Aorta (tissue), 5 donors: Measurements from ENCODE around the gene MAPK10. TPM values are rescaled to one million over a fixed set of nuclear protein-coding genes. Genes with fewer than 3 reads are reported as not detected.
"Not testable (repeated sequence)": the region's sequence is repeated elsewhere in the genome, so short reads cannot be mapped to it uniquely, and the experiment has no call there.

Experiments used
- ATAC-seq: fragments of 200-7000 bp; cut with Tn5 transposase; one replicate; pipeline ENCODE4 v1.9.1; 2022; ENCODE audit warnings: moderate library complexity; ENCODE audit not compliant: low FRiP score
- DNase-seq, 2 donors: peaks; one replicate each; pipeline ENCODE4 v3.0.0-alpha.2; 2020
- H3K27ac ChIP-seq, 2 donors: one replicate each; pipeline ENCODE4 v1.5.1; 2013; ENCODE audit warnings: low read length in 2 of 2, mild to moderate bottlenecking in 2 of 2, moderate library complexity in 2 of 2, control low read depth in 1 of 2, inconsistent platforms in 1 of 2, low read depth in 1 of 2
- H3K27me3 ChIP-seq, 2 donors: one replicate each; pipeline ENCODE4 v1.6.1; 2013; ENCODE audit warnings: control low read depth in 1 of 2, low read length in 1 of 2, mild to moderate bottlenecking in 1 of 2, moderate library complexity in 1 of 2; ENCODE audit not compliant: insufficient read depth in 2 of 2, control insufficient read depth in 1 of 2
- H3K36me3 ChIP-seq, 2 donors: one replicate each; pipeline ENCODE4 v1.6.1; 2013; ENCODE audit warnings: control low read depth in 1 of 2, low read length in 1 of 2, mild to moderate bottlenecking in 1 of 2; ENCODE audit not compliant: insufficient read depth in 2 of 2, control insufficient read depth in 1 of 2
- H3K4me1 ChIP-seq, 2 donors: one replicate each; pipeline ENCODE4 v1.6.1; 2013; ENCODE audit warnings: low read length in 2 of 2, control low read depth in 1 of 2, mild to moderate bottlenecking in 1 of 2, moderate library complexity in 1 of 2; ENCODE audit not compliant: insufficient read depth in 2 of 2, control insufficient read depth in 1 of 2
- H3K4me3 ChIP-seq, 2 donors: one replicate each; pipeline ENCODE4 v1.5.1; 2013; ENCODE audit warnings: low read length in 2 of 2, control low read depth in 1 of 2, mild to moderate bottlenecking in 1 of 2
- H3K9me3 ChIP-seq: one replicate; pipeline ENCODE4 v1.6.1; 2013; ENCODE audit warnings: mild to moderate bottlenecking, low read length; ENCODE audit not compliant: control insufficient read depth
- WGBS, 2 donors: extraction: QIAGEN DNeasy Blood & Tissue Kit; methylation state at CpG; one replicate each; pipeline ENCODE4 v1.1.7; 2013; 5-methylcytosine and 5-hydroxymethylcytosine counted together
- intact Hi-C, 2 donors: fragments of 100-400 bp; cut with DNase I; formaldehyde crosslinking; loops; one replicate each; pipeline versions ENCODE4 v1.14.2 to v1.15.0; 2022
- polyA plus RNA-seq, 2 donors: library from polyadenylated mRNA; stranded (reverse); fragments of 200-250 nt; gene quantifications; one replicate each; pipeline ENCODE4 v1.2.3, GENCODE V29; 2013
- total RNA-seq, 2 donors: library from RNA; stranded (reverse); fragmentation: NEBNext Ultra II Directional; extraction: Animal tissue kit (Norgen Biotek cat#: 25700); gene quantifications; one replicate each; pipeline ENCODE4 v1.2.1, GENCODE V29; 2021
- donor health status: healthy with polysubstance abuse.
- donor health status: Bipolar disorder and iron deficiency.
- donor health status: DM: no; HTN: no; CAD: no.
- donor health status: DM: no; HTN: no; CAD: no.
- donor health status: DM: yes; HTN: yes; CAD: no.

The MAPK10 gene
- total and polyA plus RNA-seq, 4 donors: 12.4 to 40.0 (median 24.1) TPM

- intact Hi-C loops: no loop called here
Observed at GRCh38 chr4:86098691-86099090, 261.2 kb downstream of the MAPK10 start.

GRCh38 chr4:86096373-86096772, 263.5 kb downstream of the MAPK10 start:
- WGBS, 2 donors: 99 to 100% methylated on average over 2 of the region's 2 CpGs
- no peaks in the 10 kb centered on the region for H3K36me3 ChIP-seq
- DNase-seq: no peak
- no peak overlapping the region for H3K4me3 ChIP-seq
- no peak overlapping the region for H3K27ac ChIP-seq
- no peaks in the 10 kb centered on the region for H3K27me3 ChIP-seq
- intact Hi-C loops: no loop called here
- no peaks in the 10 kb centered on the region for H3K9me3 ChIP-seq
- ATAC-seq: no peak
- H3K4me1 ChIP-seq: no peaks in the 10 kb centered on the region

More at GRCh38 chr4:86098691-86099090, 261.2 kb downstream of the MAPK10 start:
- Histone ChIP-seq H3K36me3 (no peaks in the 10 kb centered on the region), H3K9me3 (no peaks in the 10 kb centered on the region), H3K27me3 (no peaks in the 10 kb centered on the region), H3K4me3 (no peak overlapping the region), H3K27ac (no peak overlapping the region), H3K4me1 (no peaks in the 10 kb centered on the region)
- DNase-seq: no peak
- WGBS, 2 donors: 74 to 78% methylated on average over 3 of the region's 3 CpGs
- ATAC-seq: no peak

GRCh38 chr4:86092684-86093083, 267.2 kb downstream of the MAPK10 start:
- Histone ChIP-seq H3K4me3 (no peak overlapping the region), H3K4me1 (no peaks in the 10 kb centered on the region), H3K27ac (no peak overlapping the region), H3K9me3 (no peaks in the 10 kb centered on the region), H3K36me3 (no peaks in the 10 kb centered on the region), H3K27me3 (no peaks in the 10 kb centered on the region)
- intact Hi-C loops: no loop called here
- no peak for DNase-seq
- ATAC-seq: no peak

GRCh38 chr4:86091201-86091600, 268.7 kb downstream of the MAPK10 start:
- intact Hi-C loops: no loop called here
- Histone ChIP-seq H3K27me3 (no peaks in the 10 kb centered on the region), H3K4me1 (no peaks in the 10 kb centered on the region), H3K4me3 (no peak overlapping the region), H3K36me3 (no peaks in the 10 kb centered on the region), H3K27ac (no peak overlapping the region), H3K9me3 (no peaks in the 10 kb centered on the region)
- ATAC-seq (no peak), DNase-seq (no peak)

GRCh38 chr4:86089781-86090323, 270.0 kb downstream of the MAPK10 start:
- intact Hi-C loops: no loop called here
- 92 to 93% methylated on average over 2 of the region's 2 CpGs for WGBS, 2 donors

GRCh38 chr4:86089053-86089452, 270.8 kb downstream of the MAPK10 start:
- no peak for DNase-seq
- Histone ChIP-seq H3K9me3 (no peaks in the 10 kb centered on the region), H3K27me3 (no peaks in the 10 kb centered on the region), H3K4me3 (no peak overlapping the region), H3K27ac (no peak overlapping the region), H3K4me1 (no peaks in the 10 kb centered on the region), H3K36me3 (no peaks in the 10 kb centered on the region)
- intact Hi-C loops: no loop called here
- ATAC-seq: no peak
- WGBS, 2 donors: 88 to 91% methylated on average over 1 of the region's 1 CpG

More at GRCh38 chr4:86089781-86090323, 270.0 kb downstream of the MAPK10 start:
- H3K4me1 ChIP-seq: no peaks in the 10 kb centered on the region
- H3K27me3 ChIP-seq: no peaks in the 10 kb centered on the region
- ATAC-seq (no peak), DNase-seq (no peak)
- no peak overlapping the region for H3K27ac ChIP-seq
- no peaks in the 10 kb centered on the region for H3K9me3 ChIP-seq
- no peak overlapping the region for H3K4me3 ChIP-seq
- H3K36me3 ChIP-seq: no peaks in the 10 kb centered on the region

GRCh38 chr4:86075796-86076195, 284.1 kb downstream of the MAPK10 start:
- intact Hi-C loops, H3K27me3 ChIP-seq, H3K9me3 ChIP-seq, DNase-seq, H3K4me3 ChIP-seq, ATAC-seq, H3K27ac ChIP-seq, H3K4me1 ChIP-seq, H3K36me3 ChIP-seq: not testable (repeated sequence)
- WGBS, 2 donors: 85 to 86% methylated on average over 15 of the region's 15 CpGs

GRCh38 chr4:86060341-86060740, 299.5 kb downstream of the MAPK10 start:
- Histone ChIP-seq H3K27ac (no peak overlapping the region), H3K36me3 (peaks cover 0 to 2% of the 10 kb centered on the region in 2 donors), H3K4me1 (no peaks in the 10 kb centered on the region), H3K9me3 (no peaks in the 10 kb centered on the region), H3K27me3 (no peaks in the 10 kb centered on the region), H3K4me3 (no peak overlapping the region)
- WGBS, 2 donors: 93% methylated on average over 1 of the region's 1 CpG
- no peak for DNase-seq
- intact Hi-C loops: no loop called here
- ATAC-seq: no peak

GRCh38 chr4:86058621-86059020, 301.2 kb downstream of the MAPK10 start:
- DNase-seq: no peak
- no peaks in the 10 kb centered on the region for H3K9me3 ChIP-seq
- peaks cover 0 to 2% of the 10 kb centered on the region in 2 donors for H3K36me3 ChIP-seq
- no peak overlapping the region for H3K27ac ChIP-seq
- H3K27me3 ChIP-seq: no peaks in the 10 kb centered on the region
- intact Hi-C loops: no loop called here
- no peak for ATAC-seq
- H3K4me1 ChIP-seq: no peaks in the 10 kb centered on the region
- H3K4me3 ChIP-seq: no peak overlapping the region
